Hepatocyte (in vitro differentiated cells): ENCODE results near the gene FCHO1.

ENCODE experiments used
- EZH2 ChIP-seq: fragments of 200-600 bp; sonication (generic); IDR thresholded peaks from 2 replicates; pipeline ENCODE4 v1.6.1; 2016; ENCODE audit warnings: antibody characterized with exemption, mild to moderate bottlenecking, borderline replicate concordance
- EZH2phosphoT487 ChIP-seq: fragments of 200-600 bp; sonication (generic); IDR thresholded peaks from one replicate; pipeline ENCODE4 v1.6.1; 2018; ENCODE audit warnings: antibody characterized with exemption, mild to moderate bottlenecking, low read depth, moderate library complexity; ENCODE audit not compliant: unreplicated experiment, severe bottlenecking
- TF ChIP-seq, protein P1 (sequence below): fragments of 200-600 bp; sonication (generic); IDR thresholded peaks from 2 replicates; pipeline ENCODE4 v1.5.1; 2016; ENCODE audit warnings: antibody characterized with exemption, mild to moderate bottlenecking; ENCODE audit not compliant: poor library complexity

DNA sequence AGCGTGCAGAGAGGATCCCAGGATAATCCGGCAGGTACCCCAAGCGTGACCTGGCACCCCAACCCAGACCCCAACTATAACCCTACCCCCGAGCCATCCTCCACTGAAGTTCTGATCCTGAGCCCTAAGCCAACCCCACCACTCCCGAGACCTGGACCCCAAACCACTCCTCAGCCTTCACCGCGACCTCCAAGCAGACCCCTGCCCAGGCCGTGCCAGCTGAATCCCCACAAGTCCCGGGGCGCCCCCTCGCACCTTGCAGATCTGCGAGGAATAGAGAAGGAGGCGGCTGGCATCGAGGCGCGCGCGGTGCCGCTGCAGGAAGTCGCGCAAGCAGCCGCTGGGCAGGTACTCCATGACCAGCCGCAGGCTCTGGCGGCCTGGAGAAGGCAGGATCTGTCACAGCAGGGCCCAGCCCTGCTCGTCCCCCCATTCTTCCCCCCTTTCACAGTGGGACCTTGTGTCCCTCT lies 80.2 kb downstream of the FCHO1 start:
- TF ChIP-seq, protein P1, sequence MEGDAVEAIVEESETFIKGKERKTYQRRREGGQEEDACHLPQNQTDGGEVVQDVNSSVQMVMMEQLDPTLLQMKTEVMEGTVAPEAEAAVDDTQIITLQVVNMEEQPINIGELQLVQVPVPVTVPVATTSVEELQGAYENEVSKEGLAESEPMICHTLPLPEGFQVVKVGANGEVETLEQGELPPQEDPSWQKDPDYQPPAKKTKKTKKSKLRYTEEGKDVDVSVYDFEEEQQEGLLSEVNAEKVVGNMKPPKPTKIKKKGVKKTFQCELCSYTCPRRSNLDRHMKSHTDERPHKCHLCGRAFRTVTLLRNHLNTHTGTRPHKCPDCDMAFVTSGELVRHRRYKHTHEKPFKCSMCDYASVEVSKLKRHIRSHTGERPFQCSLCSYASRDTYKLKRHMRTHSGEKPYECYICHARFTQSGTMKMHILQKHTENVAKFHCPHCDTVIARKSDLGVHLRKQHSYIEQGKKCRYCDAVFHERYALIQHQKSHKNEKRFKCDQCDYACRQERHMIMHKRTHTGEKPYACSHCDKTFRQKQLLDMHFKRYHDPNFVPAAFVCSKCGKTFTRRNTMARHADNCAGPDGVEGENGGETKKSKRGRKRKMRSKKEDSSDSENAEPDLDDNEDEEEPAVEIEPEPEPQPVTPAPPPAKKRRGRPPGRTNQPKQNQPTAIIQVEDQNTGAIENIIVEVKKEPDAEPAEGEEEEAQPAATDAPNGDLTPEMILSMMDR: no peak
- no peak for TF ChIP-seq EZH2
- TF ChIP-seq EZH2phosphoT487: no peak
